ENCODE measurements around the gene LYRM4.
"Not testable (repeated sequence)": the region's sequence is repeated elsewhere in the genome, so short reads cannot be mapped to it uniquely, and the experiment has no call there.

LYRM4 gene

GRCh38 chr6:5066456-5067093 lies 194.2 kb downstream of the LYRM4 start:
- DNase-seq, result no peak

DNA sequence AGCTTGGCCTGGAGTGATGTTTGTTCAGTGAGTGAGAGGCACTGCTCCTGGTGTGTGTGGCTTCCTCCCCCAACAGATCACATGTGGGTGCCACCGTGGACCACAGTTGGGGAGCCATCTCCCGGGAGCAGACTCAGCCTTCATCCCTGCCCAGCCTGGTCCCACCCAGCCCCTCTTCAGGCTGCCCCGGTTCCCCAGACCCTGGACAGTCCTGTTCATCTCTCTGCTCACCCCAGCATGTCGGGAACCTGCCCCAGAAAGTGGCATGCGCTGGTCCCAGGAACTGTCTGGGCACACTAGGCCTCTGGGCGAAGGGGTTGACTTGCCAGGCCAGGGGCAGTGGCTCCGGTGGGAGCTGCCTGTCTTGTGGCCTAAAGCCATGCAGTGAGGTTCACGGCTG lies 197.1 kb downstream of the LYRM4 start:
- DNase-seq, result no peak

DNA sequence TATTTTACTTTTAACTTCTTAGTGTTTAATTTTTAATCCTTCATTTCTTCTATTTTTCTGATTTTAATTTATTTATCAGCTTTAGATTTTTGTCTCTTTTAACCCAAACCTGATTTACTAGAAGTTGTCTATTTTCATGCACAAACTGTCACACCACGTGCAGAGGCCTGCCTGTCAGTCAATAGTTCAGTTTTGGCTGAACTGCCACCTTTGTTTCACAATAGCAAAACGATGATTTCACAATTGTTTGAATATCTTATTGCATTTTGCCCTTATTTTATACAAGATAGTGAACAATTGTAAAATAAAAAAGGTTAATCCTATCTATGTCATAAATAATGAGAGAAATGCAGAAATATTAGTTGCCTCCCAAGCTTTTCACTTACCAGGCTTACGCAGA lies 199.6 kb downstream of the LYRM4 start:
- DNase-seq, result no peak

GRCh38 chr6:5060439-5060838 lies 200.3 kb downstream of the LYRM4 start:
- DNase-seq, result not testable (repeated sequence)

GRCh38 chr6:5059036-5059896 lies 201.5 kb downstream of the LYRM4 start:
- no peak for DNase-seq
